Urinary bladder (tissue), 4 donors: ENCODE measurements around the gene FRMD3. TPM values are rescaled to one million over a fixed set of nuclear protein-coding genes. Genes with fewer than 3 reads are reported as not detected.

Experiments
- DNase-seq: peaks from one replicate; pipeline ENCODE4 v3.0.0-alpha.2; 2015; ENCODE audit errors: extremely low spot score
- H3K27ac ChIP-seq: one replicate; pipeline ENCODE4 v1.5.1; 2013; ENCODE audit warnings: low read depth, mild to moderate bottlenecking, moderate library complexity
- H3K36me3 ChIP-seq: one replicate; pipeline ENCODE4 v1.6.1; 2013; ENCODE audit warnings: mild to moderate bottlenecking, moderate library complexity; ENCODE audit not compliant: insufficient read depth
- H3K4me1 ChIP-seq: one replicate; pipeline ENCODE4 v1.6.1; 2013; ENCODE audit warnings: mild to moderate bottlenecking, moderate library complexity; ENCODE audit not compliant: insufficient read depth
- H3K4me3 ChIP-seq: one replicate; pipeline ENCODE4 v1.5.1; 2013; ENCODE audit warnings: low read depth, low read length
- WGBS: extraction: QIAGEN DNeasy Blood & Tissue Kit; methylation state at CpG from one replicate; pipeline ENCODE4 v1.1.7; 2013; 5-methylcytosine and 5-hydroxymethylcytosine counted together
- polyA plus RNA-seq: library from polyadenylated mRNA; stranded (reverse); fragments of 200-250 nt; gene quantifications from one replicate; pipeline ENCODE4 v1.2.3, GENCODE V29; 2013
- total RNA-seq: library from RNA; depleted of rRNA; stranded (reverse); fragments of >200 nt; gene quantifications from one replicate; pipeline ENCODE4 v1.2.3, GENCODE V29; 2014
- donor health status: healthy with polysubstance abuse.
- donor health status: healthy.

FRMD3 gene
- total and polyA plus RNA-seq, 2 donors: 4.8 to 10.8 TPM

- H3K36me3 ChIP-seq: no peaks in the 10 kb centered on the region
- H3K27ac ChIP-seq: no peak overlapping the region
- WGBS: 94% methylated on average over 1 of the region's 1 CpG
- H3K4me1 ChIP-seq: no peaks in the 10 kb centered on the region
- no peak overlapping the region for H3K4me3 ChIP-seq
- no peak for DNase-seq
Measured at GRCh38 chr9:83339435-83339834, 198.8 kb downstream of the FRMD3 start.

GRCh38 chr9:83336706-83337105 is 201.5 kb downstream of the FRMD3 start:
- no peaks in the 10 kb centered on the region for H3K4me1 ChIP-seq
- H3K27ac ChIP-seq: no peak overlapping the region
- no peak overlapping the region for H3K4me3 ChIP-seq
- H3K36me3 ChIP-seq: no peaks in the 10 kb centered on the region
- no peak for DNase-seq
- WGBS: 58% methylated on average over 1 of the region's 1 CpG

GRCh38 chr9:83334320-83334719 is 203.9 kb downstream of the FRMD3 start:
- H3K27ac ChIP-seq: no peak overlapping the region
- H3K4me3 ChIP-seq: no peak overlapping the region
- no peaks in the 10 kb centered on the region for H3K4me1 ChIP-seq
- WGBS: 4% methylated on average over 4 of the region's 4 CpGs
- H3K36me3 ChIP-seq: no peaks in the 10 kb centered on the region
- peak; percentile 50 for DNase-seq

GRCh38 chr9:83330207-83331196 is 207.7 kb downstream of the FRMD3 start:
- H3K36me3 ChIP-seq: no peaks in the 10 kb centered on the region
- no peak overlapping the region for H3K4me3 ChIP-seq
- no peaks in the 10 kb centered on the region for H3K4me1 ChIP-seq
- DNase-seq: no peak
- 98% methylated on average over 8 of the region's 8 CpGs for WGBS
- H3K27ac ChIP-seq: no peak overlapping the region

- no peak overlapping the region for H3K27ac ChIP-seq
- peak; percentile 29 for DNase-seq
- H3K4me3 ChIP-seq: no peak overlapping the region
- H3K36me3 ChIP-seq: no peaks in the 10 kb centered on the region
- H3K4me1 ChIP-seq: no peaks in the 10 kb centered on the region
- 67% methylated on average over 6 of the region's 6 CpGs for WGBS
Measured at GRCh38 chr9:83327750-83328622, 210.2 kb downstream of the FRMD3 start.

- Histone ChIP-seq H3K27ac (no peak overlapping the region), H3K4me1 (no peaks in the 10 kb centered on the region), H3K36me3 (no peaks in the 10 kb centered on the region), H3K4me3 (no peak overlapping the region)
- 43% methylated on average over 3 of the region's 3 CpGs for WGBS
- no peak for DNase-seq
Measured at GRCh38 chr9:83327323-83327722, 210.9 kb downstream of the FRMD3 start.

GRCh38 chr9:83323148-83323547 is 215.1 kb downstream of the FRMD3 start:
- WGBS: 96% methylated on average over 3 of the region's 3 CpGs
- Histone ChIP-seq H3K36me3 (no peaks in the 10 kb centered on the region), H3K4me3 (no peak overlapping the region), H3K4me1 (no peaks in the 10 kb centered on the region), H3K27ac (no peak overlapping the region)
- DNase-seq: no peak

- H3K36me3 ChIP-seq: no peaks in the 10 kb centered on the region
- DNase-seq: no peak
- no peaks in the 10 kb centered on the region for H3K4me1 ChIP-seq
- WGBS: 89% methylated on average over 1 of the region's 1 CpG
- no peak overlapping the region for H3K27ac ChIP-seq
- H3K4me3 ChIP-seq: no peak overlapping the region
Measured at GRCh38 chr9:83322438-83322837, 215.8 kb downstream of the FRMD3 start.

GRCh38 chr9:83317244-83317643 is 221.0 kb downstream of the FRMD3 start:
- Histone ChIP-seq H3K4me1 (no peaks in the 10 kb centered on the region), H3K36me3 (no peaks in the 10 kb centered on the region), H3K27ac (no peak overlapping the region), H3K4me3 (no peak overlapping the region)
- DNase-seq: no peak
- WGBS: 38% methylated on average over 2 of the region's 2 CpGs

- no peaks in the 10 kb centered on the region for H3K36me3 ChIP-seq
- no peak overlapping the region for H3K4me3 ChIP-seq
- no peaks in the 10 kb centered on the region for H3K4me1 ChIP-seq
- 98% methylated on average over 4 of the region's 4 CpGs for WGBS
- no peak for DNase-seq
- no peak overlapping the region for H3K27ac ChIP-seq
Measured at GRCh38 chr9:83315649-83316048, 222.6 kb downstream of the FRMD3 start.

GRCh38 chr9:83313781-83314180 is 224.4 kb downstream of the FRMD3 start:
- WGBS: 91% methylated on average over 6 of the region's 6 CpGs
- DNase-seq: no peak
- H3K4me3 ChIP-seq: no peak overlapping the region
- no peaks in the 10 kb centered on the region for H3K4me1 ChIP-seq
- H3K36me3 ChIP-seq: no peaks in the 10 kb centered on the region
- no peak overlapping the region for H3K27ac ChIP-seq

- 91% methylated on average over 11 of the region's 11 CpGs for WGBS
- Histone ChIP-seq H3K4me1 (no peaks in the 10 kb centered on the region), H3K36me3 (no peaks in the 10 kb centered on the region), H3K4me3 (no peak overlapping the region), H3K27ac (no peak overlapping the region)
- no peak for DNase-seq
Measured at GRCh38 chr9:83312537-83312936, 225.7 kb downstream of the FRMD3 start.

GRCh38 chr9:83307066-83307724 is 231.0 kb downstream of the FRMD3 start:
- Histone ChIP-seq H3K36me3 (no peaks in the 10 kb centered on the region), H3K4me3 (no peak overlapping the region), H3K4me1 (peaks cover 2% of the 10 kb centered on the region), H3K27ac (no peak overlapping the region)
- no peak for DNase-seq
- WGBS: 43% methylated on average over 2 of the region's 2 CpGs
